ENCODE data around the gene IGFBPL1.
"Not testable (repeated sequence)": the region's sequence is repeated elsewhere in the genome, so short reads cannot be mapped to it uniquely, and the experiment has no call there.

IGFBPL1 gene

GRCh38 chr9:38431116-38431515, 6.9 kb upstream of the IGFBPL1 start:
- no peak for DNase-seq

- no peak for DNase-seq
Observed at GRCh38 chr9:38428062-38428461, 3.8 kb upstream of the IGFBPL1 start.

- no peak for DNase-seq
Observed at GRCh38 chr9:38424918-38425317, 664 bp upstream of the IGFBPL1 start.

- peak; percentile 56 for DNase-seq
Observed at GRCh38 chr9:38423273-38423972, 831 bp downstream of the IGFBPL1 start.

GRCh38 chr9:38422555-38423260, 1.5 kb downstream of the IGFBPL1 start:
- peak; percentile 52 for DNase-seq

GRCh38 chr9:38421498-38422211, 2.6 kb downstream of the IGFBPL1 start:
- DNase-seq = peak; percentile 83

GRCh38 chr9:38419181-38419580, 5.1 kb downstream of the IGFBPL1 start:
- no peak for DNase-seq

- DNase-seq = no peak
Observed at GRCh38 chr9:38418366-38418765, 5.9 kb downstream of the IGFBPL1 start.

GRCh38 chr9:38417003-38417945, 7.0 kb downstream of the IGFBPL1 start:
- peak; percentile 35 for DNase-seq

- DNase-seq = no peak
Observed at GRCh38 chr9:38416461-38416860, 7.8 kb downstream of the IGFBPL1 start.

- DNase-seq = no peak
Observed at GRCh38 chr9:38415856-38416255, 8.4 kb downstream of the IGFBPL1 start.

GRCh38 chr9:38414040-38414723, 10.1 kb downstream of the IGFBPL1 start:
- no peak for DNase-seq

GRCh38 chr9:38413283-38413682, 11.0 kb downstream of the IGFBPL1 start:
- DNase-seq = no peak

- no peak for DNase-seq
Observed at GRCh38 chr9:38412751-38413150, 11.5 kb downstream of the IGFBPL1 start.

- no peak for DNase-seq
Observed at GRCh38 chr9:38408719-38409118, 15.5 kb downstream of the IGFBPL1 start.

- no peak for DNase-seq
Observed at GRCh38 chr9:38406476-38407186, 17.6 kb downstream of the IGFBPL1 start.

GRCh38 chr9:38405785-38406184, 18.5 kb downstream of the IGFBPL1 start:
- no peak for DNase-seq

- no peak for DNase-seq
Observed at GRCh38 chr9:38404314-38404713, 19.9 kb downstream of the IGFBPL1 start.

GRCh38 chr9:38401994-38402393, 22.3 kb downstream of the IGFBPL1 start:
- no peak for DNase-seq

GRCh38 chr9:38399191-38399590, 25.1 kb downstream of the IGFBPL1 start:
- DNase-seq = not testable (repeated sequence)

GRCh38 chr9:38396371-38396671, 27.9 kb downstream of the IGFBPL1 start:
- no peak for DNase-seq

Measured in NCI-H1092 treated with DMSO at 0.1 percent for 48 hours (cell line).